ENCODE data around the gene MUC5AC.

MUC5AC gene

GRCh38 chr11:1116666-1117390 is 40.9 kb upstream of the MUC5AC start:
- TF ChIP-seq CTCF (IDR thresholded peaks at IDR 0.05) = no peak

DNA sequence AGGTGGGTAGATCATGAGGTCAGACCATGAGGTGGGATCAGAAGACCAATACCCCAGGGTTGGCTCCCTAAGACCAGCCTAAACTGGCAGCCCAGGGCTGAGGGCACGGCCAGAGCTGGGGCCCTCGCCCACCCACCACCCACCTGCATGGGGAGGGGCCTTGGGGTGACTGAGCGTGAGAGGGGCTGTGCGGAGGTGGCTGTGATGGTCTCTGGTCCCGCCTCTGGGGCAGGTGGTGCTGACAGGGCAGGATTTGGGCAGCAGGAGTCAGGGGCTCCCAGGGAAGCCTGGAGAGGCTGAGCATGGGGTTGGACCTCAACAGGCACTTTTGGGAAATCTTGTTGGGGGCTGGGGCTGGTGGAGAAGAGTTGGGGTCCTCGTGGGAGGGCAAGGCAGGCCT is 39.8 kb upstream of the MUC5AC start:
- H3K4me1 ChIP-seq (ENCODE audit: control insufficient read depth in 1 of 2, insufficient read depth in 1 of 2, low read depth in 1 of 2, low read length in 1 of 2) = no peaks in the 10 kb centered on the region
- H3K27ac ChIP-seq = no peak overlapping the region
- no peak for TF ChIP-seq CTCF (IDR thresholded peaks at IDR 0.05)
- H3K27me3 ChIP-seq = no peaks in the 10 kb centered on the region
- H3K9me3 ChIP-seq = no peaks in the 10 kb centered on the region
- no peaks in the 10 kb centered on the region for H3K36me3 ChIP-seq
- H3K4me3 ChIP-seq (ENCODE audit: low read depth in 1 of 2, low read length in 1 of 2) = no peak overlapping the region

More at GRCh38 chr11:1116666-1117390, 40.9 kb upstream of the MUC5AC start:
- Histone ChIP-seq H3K27ac (no peak overlapping the region), H3K9me3 (no peaks in the 10 kb centered on the region), H3K4me3 (ENCODE audit: low read depth in 1 of 2, low read length in 1 of 2) (no peak overlapping the region), H3K36me3 (no peaks in the 10 kb centered on the region), H3K4me1 (ENCODE audit: control insufficient read depth in 1 of 2, insufficient read depth in 1 of 2, low read depth in 1 of 2, low read length in 1 of 2) (no peaks in the 10 kb centered on the region), H3K27me3 (no peaks in the 10 kb centered on the region)

DNA sequence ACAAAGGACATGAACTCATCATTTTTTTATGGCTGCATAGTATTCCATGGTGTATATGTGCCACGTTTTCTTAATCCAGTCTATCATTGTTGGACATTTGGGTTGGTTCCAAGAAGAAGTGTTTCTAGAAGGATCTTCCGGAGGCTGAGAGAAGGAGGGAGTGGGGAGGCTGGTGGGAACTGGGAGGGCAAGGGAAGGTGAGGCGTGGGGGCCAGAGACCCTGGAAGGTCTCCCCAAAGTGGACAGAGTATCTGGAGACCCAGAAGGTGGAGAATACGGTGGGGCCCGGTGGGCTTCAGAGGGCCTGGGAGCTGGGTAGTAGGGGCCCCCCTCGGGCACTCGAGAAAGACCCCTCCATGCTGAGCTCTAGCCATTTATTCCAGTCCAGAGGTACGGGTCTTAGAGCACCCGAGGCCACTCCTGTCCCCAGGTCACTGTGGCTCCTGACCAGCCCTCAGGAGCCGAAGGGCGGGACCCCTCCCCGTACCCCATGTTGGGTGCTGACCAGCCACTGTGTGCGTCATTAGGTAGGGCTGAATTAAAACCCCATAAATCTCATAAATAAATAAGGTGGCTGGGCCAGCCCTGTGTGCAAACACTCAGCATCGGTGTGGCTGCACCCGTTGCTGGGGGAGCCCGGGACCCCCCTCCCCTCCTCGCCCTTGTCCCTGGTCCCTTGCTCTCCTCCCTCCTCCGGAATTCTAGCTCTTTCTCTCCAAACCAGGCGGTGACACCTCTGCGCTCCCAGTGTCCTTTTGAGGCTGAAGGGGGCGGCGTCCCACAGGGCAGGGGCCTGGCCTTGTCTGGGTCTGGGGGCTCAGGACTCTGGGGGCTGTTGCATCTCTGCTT is 38.8 kb upstream of the MUC5AC start:
- Histone ChIP-seq H3K27ac (no peak overlapping the region), H3K27me3 (peaks cover 4% of the 10 kb centered on the region), H3K4me3 (ENCODE audit: low read depth in 1 of 2, low read length in 1 of 2) (no peak overlapping the region), H3K4me1 (ENCODE audit: control insufficient read depth in 1 of 2, insufficient read depth in 1 of 2, low read depth in 1 of 2, low read length in 1 of 2) (no peaks in the 10 kb centered on the region), H3K9me3 (no peaks in the 10 kb centered on the region), H3K36me3 (no peaks in the 10 kb centered on the region)
- no peak for TF ChIP-seq CTCF (IDR thresholded peaks at IDR 0.05)

DNA sequence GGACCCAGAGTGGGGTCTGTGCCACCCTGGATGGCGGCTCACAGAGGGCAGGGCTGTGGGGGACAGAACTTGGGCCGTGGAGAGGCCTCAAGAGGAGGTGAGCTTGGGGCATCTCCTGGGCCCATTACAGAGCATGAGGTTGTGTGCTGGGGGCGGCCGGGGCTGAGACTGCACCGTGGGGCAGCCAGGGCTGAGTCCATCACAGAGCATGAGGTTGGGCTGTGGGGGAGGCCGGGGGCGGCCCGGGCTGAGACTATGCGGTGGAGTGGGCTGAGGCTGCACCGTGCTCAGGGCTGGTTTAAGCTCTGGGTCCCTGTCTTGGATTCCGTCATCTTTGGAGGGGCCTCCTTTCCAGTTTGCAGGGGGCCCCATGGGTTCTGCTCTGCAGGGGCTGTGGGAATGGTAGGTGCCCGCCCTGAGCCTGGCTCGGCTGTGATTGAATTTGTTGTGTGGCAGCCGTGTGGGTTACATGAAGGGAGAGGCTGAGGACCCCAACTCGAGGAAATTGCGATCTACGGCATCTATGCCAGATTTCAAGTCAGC is 38.1 kb upstream of the MUC5AC start:
- Histone ChIP-seq H3K4me3 (ENCODE audit: low read depth in 1 of 2, low read length in 1 of 2) (no peak overlapping the region), H3K4me1 (ENCODE audit: control insufficient read depth in 1 of 2, insufficient read depth in 1 of 2, low read depth in 1 of 2, low read length in 1 of 2) (no peaks in the 10 kb centered on the region), H3K36me3 (no peaks in the 10 kb centered on the region), H3K27ac (no peak overlapping the region), H3K27me3 (peaks cover 4% of the 10 kb centered on the region), H3K9me3 (no peaks in the 10 kb centered on the region)
- no peak for TF ChIP-seq CTCF (IDR thresholded peaks at IDR 0.05)

DNA sequence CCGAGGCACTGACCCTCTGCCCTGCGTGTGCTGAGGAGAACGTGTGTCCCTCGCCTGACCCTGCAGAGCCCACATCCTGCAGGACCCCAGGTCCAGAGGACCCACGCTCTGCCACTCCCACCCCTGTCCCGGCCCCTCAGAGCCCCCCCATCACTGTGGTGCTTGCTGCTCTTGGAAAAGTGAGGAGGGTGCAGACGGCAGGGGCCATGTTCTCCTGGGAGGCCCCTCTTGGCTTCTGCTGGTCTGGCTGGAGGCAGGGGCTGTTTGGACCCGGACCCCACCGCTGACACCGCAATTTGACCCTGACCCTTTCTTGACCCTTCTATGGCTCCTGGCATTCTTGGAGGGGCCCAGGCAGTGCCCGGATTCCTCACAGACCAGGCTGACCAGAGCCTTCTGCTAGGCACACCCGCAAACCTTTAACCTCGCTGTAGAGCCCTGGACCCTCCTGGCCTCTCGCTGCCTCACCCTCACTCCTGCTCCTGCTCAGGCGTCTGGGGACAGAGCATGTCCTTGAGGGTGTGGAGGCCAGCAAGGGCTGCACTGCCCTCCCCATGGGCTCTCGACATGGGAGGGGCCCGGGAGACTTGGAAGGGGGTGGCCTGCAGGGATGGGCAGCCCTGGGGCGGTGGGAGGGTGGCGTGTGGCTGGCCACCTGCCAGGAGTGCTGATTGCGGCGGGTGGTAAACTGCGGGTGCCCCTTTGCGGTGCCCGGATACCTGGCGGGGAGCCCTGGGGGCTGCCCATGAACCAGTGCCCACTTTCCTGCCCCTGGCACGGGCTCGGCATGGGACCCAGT is 37.0 kb upstream of the MUC5AC start:
- H3K36me3 ChIP-seq = no peaks in the 10 kb centered on the region
- no peak for TF ChIP-seq CTCF (IDR thresholded peaks at IDR 0.05)
- H3K27me3 ChIP-seq = peaks cover 4% of the 10 kb centered on the region
- H3K27ac ChIP-seq = no peak overlapping the region
- no peaks in the 10 kb centered on the region for H3K9me3 ChIP-seq
- no peaks in the 10 kb centered on the region for H3K4me1 ChIP-seq (ENCODE audit: control insufficient read depth in 1 of 2, insufficient read depth in 1 of 2, low read depth in 1 of 2, low read length in 1 of 2)
- no peak overlapping the region for H3K4me3 ChIP-seq (ENCODE audit: low read depth in 1 of 2, low read length in 1 of 2)
